22Rv1 (cell line): ENCODE measurements around the gene ANGPTL8.

Source experiments
- CTCF ChIP-seq: fragments of 450-650 bp; IDR thresholded peaks from 2 replicates; pipeline ENCODE4 v1.5.1; 2017; ENCODE audit warnings: mild to moderate bottlenecking
- ZFX ChIP-seq: fragments of 450-650 bp; IDR thresholded peaks from 2 replicates; pipeline ENCODE4 v1.6.1; 2017; ENCODE audit warnings: antibody characterized with exemption, borderline replicate concordance

- TF ChIP-seq CTCF (no peak), ZFX (no peak)
Measured at GRCh38 chr19:11278670-11279069, 39.3 kb downstream of the ANGPTL8 start.
